ENCODE results near the gene ENPP6.
"Not testable (repeated sequence)": the region's sequence is repeated elsewhere in the genome, so short reads cannot be mapped to it uniquely, and the experiment has no call there.

Gene ENPP6

DNA sequence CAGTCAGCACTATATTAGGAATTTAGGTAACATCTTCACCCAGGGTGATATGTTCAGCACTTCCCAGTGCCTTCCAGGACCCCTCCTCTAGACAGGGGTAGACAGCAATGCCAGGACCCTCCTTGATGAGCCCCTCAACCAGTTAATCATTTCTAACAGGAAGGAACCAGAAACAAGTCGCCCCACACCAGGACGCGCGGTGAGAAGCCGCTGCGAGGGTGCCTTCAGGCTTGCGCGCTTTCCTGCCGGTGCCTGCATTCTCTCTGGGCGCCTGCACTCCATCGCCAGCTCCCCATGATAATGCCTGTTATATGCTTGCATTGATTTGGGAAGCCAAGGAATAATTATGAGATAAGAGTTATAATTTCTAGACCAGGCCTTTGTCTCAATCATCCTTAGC is 116.0 kb downstream of the ENPP6 start:
- DNase-seq = no peak

DNA sequence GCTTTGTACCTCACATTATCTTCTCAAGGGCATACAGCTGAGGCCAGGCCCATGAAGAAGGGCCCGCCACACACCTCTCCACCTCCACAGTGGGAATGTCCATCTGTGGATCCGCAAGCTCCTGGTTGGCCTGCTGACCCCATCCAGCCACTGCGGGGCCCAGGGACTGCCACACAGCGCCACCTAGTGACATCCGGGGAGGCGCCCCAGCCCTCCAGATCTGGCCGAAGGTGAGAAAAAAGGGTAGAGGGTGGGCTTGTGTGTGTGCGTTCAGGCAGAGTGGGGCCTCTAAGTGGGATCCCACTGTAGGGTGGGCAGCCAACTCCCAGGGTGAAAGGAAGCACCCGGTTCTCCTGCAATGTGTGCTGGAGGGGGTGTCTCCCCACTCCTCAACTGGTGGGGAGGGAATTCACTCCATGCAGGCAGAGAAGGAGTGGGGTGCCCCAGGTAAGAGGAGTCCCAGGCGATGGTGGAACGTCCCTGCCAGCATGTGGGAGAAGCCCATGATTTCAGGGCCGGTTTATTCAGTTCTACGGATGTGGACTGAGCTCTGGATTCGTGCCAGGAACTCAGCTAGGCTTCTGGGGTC is 117.3 kb downstream of the ENPP6 start:
- no peak for DNase-seq

DNA sequence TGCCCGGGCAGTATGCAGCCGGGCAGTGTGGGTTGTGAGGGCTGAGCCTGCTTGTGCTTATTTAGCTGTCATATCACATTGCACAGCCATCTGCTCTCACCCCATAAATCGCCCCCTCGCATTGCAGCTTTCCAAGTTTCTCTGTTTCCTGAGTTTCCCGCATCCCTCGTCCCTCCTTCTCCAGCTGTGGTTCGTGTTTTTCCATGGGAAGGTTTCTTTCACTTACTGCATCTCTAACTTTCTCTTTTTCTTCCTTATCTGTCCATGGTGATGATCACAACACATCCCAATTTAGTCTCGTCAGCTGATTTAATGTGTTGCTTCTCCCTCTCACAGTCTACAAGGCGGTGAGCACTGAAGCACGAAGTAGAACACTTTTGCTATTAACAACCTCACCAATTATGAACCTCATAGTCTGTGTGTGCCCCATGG is 118.1 kb downstream of the ENPP6 start:
- DNase-seq = peak; percentile 79

DNA sequence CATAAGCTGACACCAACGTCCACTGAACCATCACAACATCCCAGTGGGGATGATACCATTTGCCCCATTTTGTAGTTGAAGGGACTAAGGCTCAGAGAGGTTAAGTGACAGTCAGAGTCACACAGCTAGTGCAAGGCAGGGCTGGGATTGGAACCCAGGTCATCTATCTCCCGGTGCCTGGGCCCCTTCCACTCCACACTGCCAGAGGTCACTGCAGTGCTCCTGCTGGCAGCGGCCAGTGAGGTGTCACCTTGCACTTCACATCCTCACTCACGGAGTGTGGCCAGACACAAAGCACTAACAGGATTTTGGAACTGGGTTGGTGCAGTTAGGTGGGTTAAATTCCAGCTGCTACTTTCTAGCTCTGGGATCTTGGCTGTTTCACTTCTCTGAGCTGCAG is 118.7 kb downstream of the ENPP6 start:
- peak; percentile 50 for DNase-seq

DNA sequence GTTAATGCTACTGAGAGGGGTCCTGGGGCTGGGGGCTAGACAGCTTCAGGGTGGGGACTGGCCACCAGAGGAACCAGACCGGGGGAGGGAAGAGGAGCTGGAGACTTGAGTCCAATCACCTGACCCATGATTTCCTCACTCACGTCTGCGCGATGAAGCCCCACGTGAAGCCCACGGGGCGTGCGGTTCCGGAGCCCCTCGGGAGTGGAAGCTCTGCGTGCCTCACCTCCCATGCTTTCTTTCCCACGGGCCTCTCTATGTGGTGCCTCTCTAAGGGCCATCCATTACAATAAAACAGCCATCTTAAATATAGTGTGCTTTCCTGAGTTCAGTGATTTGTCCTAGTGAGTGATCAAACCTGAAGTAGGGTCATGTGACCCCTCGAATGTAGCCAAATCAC is 119.9 kb downstream of the ENPP6 start:
- DNase-seq = no peak

DNA sequence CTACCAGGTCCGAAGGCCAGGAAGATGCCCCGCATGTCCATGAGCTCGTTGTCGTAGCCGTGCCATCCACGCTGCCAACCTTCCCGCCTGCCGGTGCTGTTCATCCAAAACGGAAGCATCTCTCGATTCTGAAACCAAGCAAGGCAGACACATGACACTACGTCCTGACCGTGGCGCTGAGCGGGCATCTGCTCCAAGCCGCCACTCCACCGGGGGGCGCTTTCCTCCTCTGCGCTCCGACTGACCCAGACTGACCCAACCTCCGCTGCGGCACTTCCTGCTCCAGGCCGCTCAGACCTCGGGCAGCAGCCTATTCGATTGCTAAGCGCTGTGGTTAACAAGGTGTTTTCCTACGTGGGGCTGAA is 120.5 kb downstream of the ENPP6 start:
- DNase-seq = no peak

DNA sequence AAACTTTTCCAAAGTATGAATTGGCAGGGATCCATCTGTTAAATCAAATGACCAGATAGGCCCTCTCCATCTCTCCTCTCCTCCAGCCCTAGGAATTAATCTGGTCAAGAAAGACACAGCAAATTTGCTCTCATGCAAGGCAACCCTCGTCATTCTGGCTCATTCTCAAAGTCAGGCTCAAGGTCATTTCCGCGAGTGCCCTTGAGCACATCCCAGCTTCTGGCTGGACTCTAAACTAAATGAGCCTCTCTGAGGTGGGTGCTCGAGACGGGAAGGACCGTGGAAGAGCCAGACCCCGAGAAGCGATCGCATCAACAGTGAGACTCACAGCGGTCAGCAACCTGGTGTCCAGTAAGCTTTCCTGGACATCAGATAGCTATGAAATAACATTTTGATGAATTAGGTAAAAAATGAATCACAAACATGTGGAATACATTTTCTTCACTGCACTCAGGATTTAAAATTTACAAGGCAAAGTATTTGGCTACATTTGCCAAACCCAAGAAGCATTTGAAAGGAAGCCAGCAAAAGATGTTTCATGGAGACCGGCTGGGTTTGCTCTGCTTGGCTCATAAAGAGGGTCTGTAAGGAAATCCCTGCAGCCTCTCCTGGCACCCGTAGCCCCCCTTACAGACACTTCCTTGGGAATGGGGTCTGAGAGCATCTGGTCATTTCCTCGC is 121.0 kb downstream of the ENPP6 start:
- no peak for DNase-seq

DNA sequence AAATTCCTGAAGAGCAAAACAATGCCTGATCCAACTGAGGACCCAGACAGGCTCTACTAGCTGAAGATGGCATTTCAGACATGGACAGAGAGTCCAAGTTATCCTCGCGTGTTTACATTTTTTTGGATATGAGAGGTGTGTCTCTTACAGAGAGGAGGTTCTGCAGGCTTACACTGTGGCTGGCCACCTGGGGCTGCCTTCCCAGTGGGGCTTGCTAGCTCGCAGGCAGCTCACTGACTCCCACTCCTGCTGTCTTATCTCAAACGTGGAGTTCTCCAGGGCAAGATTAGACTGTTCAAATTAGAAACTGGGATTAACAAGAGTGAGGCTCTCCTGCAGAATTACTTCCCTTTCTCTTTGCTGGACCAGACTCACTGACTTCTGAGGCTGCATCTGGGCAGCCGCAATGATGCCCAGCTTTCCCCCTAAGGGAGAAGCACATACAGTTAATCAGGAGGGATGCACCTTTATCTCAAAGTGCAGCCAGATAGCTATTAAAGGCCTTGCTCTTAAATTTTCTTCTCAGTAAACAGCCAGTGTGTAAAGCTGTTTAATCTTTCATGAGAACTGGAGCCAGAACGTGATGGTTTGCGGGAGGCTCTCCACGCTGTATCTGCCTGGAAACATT is 123.0 kb downstream of the ENPP6 start:
- DNase-seq = no peak

DNA sequence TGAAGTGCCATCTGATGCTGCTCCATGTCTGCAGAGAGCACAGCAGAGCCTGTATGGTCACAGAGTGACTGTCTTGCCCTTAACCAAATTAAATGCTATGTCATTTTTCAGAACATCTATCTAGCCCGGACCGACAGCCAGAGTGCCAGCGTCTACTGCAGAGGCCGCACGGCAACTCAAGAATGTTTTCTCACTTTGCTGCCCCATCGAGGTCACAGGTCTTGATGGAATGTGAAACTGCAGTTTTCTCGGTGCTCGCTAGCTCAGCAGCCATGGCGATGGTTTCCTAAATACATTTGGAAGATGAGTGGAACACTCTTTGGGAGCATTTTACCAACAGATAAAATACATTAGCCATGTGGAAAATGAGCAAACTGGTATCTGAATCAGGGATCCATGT is 125.7 kb downstream of the ENPP6 start:
- DNase-seq = no peak

DNA sequence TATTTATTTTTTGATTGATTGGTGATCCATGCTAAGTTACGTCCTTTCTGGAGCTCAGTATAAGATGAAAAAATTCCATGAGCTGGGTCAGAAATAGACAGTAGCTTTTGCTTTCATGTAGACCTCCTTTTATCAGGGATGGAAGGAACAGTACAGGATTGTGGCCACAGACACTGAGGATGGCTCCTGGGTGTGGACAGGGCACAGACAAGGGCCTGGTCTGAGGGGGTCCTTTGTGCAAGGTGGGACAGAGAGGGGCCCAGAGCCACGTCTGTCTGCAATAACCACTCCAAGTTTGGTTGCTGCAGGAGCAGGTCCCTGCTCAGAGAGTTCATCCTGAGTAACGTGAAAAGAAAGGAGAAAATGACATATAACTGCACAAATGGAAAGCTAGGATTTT is 127.1 kb downstream of the ENPP6 start:
- DNase-seq = no peak

DNA sequence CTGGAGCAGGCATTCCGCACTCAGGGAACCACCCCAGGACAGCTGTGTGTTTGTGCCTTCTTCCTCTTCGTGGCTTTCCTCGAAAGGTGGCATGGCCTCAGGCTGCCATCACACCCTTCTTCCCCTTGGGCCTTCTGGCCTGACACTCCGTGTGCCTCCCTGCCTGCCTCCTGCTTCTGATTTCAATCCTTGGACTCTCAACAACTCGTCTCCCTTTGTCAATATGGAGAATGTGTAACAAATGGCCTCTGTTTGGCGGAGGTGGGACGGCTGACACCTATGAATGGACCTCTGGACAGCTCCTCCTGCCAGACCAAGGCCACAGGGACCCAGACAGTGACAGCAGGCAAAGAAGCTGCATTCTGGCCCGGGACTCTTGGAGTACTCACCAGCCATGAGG is 137.0 kb downstream of the ENPP6 start:
- no peak for DNase-seq

DNA sequence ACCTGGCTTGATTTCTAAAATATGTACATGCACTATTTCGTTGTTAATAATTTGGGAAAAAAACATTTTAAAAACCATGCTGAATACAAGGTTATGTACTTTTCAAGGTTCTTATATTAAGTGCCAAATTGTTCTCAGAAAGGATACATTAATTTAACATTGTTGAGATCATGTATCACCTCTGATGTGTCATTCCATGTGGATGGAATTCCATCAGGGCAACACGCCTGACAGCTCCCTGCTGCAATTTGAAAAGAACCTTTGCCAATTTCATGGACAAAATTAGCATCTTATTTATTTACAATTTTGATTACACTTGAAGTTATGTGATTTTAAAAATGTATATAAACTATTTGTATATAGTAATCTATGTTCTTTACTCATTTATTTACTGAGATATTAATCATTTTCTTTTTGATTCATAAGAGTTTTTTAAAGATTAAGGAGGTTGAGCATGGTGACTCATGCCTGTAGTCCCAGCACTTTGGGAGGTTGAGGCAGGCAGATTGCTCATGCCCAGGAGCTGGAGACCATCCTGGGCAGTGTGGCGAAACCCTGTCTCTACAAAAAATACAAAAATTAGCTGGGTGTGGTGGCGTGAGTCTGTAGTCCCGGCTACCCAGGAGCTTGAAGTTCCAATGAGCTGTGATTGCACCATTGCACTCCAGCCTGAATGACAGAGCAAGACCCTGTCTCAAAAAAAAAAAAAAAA is 142.8 kb downstream of the ENPP6 start:
- DNase-seq = no peak

DNA sequence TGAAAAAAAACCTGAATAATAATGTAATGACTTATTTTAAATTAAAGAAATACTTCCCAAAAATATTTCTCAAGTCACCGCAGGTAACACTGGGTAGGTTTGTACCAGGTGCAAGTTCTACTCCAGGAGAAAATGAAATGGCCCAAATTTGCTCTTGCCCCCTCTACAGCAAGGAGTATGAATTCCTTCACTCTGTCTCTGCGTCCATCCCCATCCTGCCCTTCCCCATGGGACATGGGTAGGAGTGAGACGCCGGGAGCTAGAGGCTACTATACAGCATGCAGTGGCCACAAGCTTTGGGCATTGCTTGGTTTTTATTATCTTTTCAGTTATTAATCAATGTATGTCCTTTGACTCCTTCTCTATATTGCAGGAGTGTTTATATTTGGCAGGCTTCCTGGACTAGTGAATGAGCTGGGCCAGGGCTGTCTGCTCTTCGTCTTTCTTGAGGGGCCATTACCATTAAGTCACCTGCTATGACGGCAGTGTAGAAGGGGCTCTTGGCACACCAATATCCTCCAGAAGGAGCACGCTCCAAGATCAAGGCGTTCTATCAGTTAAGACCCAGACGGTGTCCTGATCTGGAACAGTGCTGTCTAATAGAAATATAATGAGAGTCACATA is 149.6 kb downstream of the ENPP6 start:
- no peak for DNase-seq

DNA sequence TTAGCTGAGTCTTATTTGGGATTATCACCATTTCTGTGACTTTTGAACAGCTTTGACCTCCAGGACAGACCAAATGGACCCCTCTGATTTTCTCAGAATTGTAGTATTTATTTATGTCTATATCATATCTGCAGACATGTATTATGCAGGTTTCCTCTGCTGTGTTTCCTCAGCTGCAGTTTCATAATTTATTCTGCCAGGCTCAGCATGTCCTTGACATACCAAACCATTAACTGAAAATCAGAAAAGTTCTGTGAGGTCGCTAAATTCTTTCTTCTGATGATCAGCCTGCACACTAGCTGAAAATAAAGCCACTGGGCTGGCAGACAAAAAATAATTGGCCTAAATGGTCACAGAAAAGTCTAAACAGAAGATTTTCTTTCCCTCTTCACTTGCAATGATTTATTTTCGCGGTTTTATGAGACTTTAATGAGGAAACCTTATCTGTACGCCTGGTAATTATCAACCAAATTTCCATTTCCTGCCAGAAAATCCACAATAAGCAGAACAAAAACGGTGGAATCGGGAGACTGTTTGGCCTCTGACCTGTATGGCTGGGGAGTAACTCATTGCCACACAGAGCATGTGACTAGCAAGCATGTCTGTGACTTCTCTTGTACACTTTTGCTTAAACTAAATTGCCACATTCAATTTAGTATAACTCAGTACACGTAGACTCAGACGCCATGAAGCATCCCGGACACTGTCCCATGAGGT is 150.9 kb downstream of the ENPP6 start:
- no peak for DNase-seq

DNA sequence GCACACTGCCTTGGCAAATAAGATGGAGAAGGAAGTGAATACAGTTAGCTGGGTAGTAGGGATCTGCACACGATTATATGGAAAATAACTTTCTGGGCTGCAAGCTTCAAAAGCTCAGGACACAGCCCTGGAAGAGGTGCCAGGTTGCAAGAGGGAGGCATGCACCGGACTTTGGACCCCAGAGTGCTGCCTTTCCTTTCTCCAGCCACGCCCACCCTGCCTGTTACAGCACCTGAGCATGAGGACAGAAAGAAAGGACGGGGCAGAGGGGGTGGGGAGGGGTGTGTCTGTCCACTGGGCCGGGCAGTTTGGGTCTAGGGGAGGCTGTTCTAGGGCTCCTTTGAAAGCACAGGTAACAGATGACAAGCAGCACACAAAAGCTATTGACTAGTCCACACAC is 152.8 kb downstream of the ENPP6 start:
- DNase-seq = no peak

DNA sequence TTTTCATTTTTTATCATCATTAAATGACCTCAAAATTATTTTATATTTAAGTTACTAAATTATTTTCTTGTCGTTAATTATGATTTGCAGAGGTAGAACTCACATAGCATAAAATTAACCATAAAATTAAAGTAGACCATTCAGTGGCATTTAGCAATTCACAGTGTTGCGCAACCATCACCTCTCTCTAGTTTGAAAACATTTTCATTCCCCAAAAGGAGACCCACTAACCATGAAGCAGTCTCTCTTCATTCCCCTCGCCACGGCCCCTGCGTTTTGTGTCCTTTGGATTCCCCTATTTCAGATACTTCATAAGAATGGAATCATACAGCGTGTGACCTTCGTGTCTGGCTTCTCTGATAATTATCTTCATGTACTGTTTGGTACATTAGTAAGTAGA is 154.9 kb downstream of the ENPP6 start:
- no peak for DNase-seq

DNA sequence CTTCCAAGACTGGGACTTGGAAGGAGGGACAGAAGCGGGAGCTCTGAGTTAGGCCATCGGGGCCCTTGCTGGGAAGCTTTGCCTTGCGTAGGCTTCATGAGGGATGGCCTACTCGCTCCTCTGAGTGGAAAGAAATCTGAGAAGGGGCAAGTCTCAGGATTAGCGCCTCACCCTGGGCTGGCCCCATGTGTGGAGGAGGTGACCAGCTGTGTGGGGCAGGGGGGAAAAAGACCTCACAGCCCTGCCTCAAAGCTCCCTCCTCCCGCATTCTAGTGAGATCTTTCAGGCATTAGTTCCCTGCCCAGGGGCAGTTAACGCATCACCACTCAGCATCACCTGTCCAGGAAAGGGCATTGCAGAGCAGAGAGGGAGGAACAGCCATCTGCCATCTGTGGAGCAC is 156.1 kb downstream of the ENPP6 start:
- DNase-seq = no peak

DNA sequence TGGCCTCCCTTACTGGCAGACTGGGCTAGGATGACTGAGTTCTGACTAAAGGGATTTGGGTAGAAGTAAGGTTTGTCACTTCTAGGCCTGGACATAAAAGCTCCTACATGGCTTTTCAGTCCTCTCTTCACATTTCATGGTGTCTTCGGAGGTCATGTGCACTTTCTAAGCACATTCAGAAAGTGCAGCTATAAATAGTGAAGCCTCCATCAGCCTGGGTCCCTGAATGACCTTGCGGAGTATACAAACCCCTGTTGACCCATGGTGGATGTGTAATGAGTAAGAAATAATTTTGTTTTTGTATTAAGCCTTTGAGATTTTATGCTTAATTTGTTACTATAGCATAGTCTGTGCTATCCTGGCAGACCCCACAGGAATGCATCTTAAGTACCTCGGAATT is 158.6 kb downstream of the ENPP6 start:
- no peak for DNase-seq

DNA sequence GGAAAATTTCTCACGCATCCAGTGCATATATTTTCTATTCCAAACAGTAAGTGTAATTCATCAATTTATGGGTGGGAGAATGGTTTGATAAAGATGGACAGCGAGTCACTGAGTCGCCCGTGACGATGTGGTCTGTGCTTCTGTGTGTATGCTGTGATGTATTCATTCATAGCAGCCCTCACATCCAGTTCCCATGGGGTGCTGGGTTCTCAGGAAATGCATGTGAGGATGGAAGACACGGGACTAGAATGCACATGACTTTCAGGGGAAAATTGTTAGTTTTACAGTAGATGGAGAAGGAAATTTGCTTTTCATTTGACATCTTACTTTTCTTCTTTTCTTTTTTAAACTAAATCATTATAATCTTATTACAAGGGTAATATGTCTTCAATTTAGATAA is 159.6 kb downstream of the ENPP6 start:
- no peak for DNase-seq

DNA sequence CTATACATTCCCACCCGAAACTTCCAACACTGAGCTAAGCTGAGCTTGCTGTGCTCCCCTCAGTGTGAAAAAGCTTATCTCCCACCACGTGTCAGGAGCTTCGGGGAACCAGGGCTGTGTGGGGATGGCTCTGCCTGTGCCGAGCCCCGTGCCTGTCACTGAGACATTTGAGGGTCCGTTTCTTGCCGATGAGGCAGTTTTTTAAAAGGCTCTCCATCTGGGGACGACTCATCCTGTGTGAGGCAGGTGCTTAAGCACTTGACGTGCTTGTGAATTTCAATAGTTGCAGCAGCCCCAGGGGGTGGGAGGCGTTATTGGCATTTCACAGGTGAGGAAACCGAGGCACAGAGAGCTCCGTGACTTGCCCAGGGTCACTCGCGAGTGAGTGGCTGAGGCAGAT is 160.8 kb downstream of the ENPP6 start:
- no peak for DNase-seq

DNA sequence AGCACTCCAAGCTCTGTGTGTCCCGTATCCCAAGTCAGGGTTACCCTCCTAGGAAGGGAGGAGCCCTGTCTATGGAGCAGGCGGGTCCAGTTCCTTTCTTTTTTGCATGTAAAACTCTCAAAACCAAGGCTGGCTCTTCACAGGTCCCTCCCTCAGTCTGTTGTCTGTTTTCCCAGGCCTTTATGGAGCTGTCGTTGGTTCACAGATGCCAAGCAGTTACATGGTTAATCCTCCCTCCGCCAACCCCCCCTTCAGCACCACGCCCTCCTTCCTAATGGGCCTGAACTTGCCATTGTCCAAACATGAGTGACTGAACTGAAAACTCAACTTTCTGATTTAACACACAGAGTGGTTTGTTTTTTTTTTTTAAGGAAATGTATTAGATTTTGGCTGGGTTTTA is 164.2 kb downstream of the ENPP6 start:
- DNase-seq = no peak

DNA sequence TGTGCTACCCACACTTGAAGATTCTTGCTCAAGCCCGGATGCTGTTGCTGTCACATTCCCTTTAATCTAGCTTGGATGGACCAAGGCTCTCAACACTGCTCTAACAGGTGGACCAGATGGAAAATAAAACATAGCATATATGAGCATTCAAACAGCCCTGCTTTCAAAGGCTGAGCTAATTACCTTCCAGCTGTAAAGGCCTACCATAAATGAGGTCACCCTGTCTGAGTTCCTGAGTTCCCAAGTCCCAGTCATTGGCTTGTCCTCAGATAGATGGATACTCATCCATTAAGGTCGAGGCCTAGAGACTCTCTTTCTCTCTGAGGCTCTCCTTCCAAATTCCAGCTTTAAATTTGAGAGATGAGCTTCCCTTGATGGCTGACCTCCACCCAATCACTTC is 165.1 kb downstream of the ENPP6 start:
- DNase-seq = no peak

DNA sequence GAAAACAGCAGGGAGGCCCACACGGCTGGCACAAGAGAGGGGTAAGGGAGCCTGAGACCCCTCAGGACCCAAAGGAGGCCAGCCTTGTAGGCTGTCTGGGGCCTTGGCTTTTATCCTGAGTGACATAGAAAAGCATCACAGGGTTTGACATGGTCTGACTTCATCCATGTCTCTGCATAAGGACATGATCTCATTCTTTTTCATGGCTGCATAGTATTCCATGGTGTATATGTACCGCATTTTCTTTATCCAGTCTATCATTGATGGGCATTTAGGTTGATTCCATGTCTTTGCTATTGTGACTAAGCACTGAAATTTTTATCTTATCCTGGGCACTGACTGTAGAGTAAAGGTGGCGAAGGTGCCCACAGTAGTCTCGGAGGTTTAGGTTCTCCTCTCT is 166.4 kb downstream of the ENPP6 start:
- DNase-seq = not testable (repeated sequence)
